ENCODE data around the gene SLC25A13.

SLC25A13 gene

GRCh38 chr7:96315125-96315512 is 6.8 kb downstream of the SLC25A13 start:
- no peaks in the 10 kb centered on the region for H3K9me3 ChIP-seq (ENCODE audit: control extremely low read depth in 1 of 5, control insufficient read depth in 4 of 5, insufficient read depth in 2 of 5, low read depth in 1 of 5, low read length in 4 of 5)
- no peak for DNase-seq
- no peaks in the 10 kb centered on the region for H3K27me3 ChIP-seq (replicated peaks in 2 of 5; ENCODE audit: control insufficient read depth in 4 of 5, insufficient read depth in 5 of 5, low read length in 4 of 5)
- peaks cover 0 to 16% (median 0%) of the 10 kb centered on the region in 4 experiments for H3K36me3 ChIP-seq (ENCODE audit: control insufficient read depth in 4 of 4, insufficient read depth in 4 of 4, low read length in 3 of 4)
- H3K4me3 ChIP-seq (ENCODE audit: control insufficient read depth in 1 of 7, extremely low read depth in 1 of 7, insufficient read depth in 4 of 7, low read depth in 2 of 7, low read length in 6 of 7), result no peak overlapping the region
- peaks cover 0 to 18% (median 13%) of the 10 kb centered on the region in 4 experiments for H3K4me1 ChIP-seq (ENCODE audit: control extremely low read depth in 1 of 4, control insufficient read depth in 4 of 4, insufficient read depth in 4 of 4, low read length in 3 of 4)
- H3K27ac ChIP-seq (ENCODE audit: insufficient read depth in 1 of 2, low read depth in 1 of 2, low read length in 2 of 2, poor library complexity in 1 of 2, severe bottlenecking in 2 of 2), result no peak overlapping the region
- ChIA-PET POLR2A (no interaction called here), CTCF (interaction anchor here (0.7 to 0.8 kb wide), 3 partner anchors 8 to 19 kb away, joined by 3 read pairs; no protein-coding TSS in a partner anchor)

GRCh38 chr7:96314402-96315124 is 7.3 kb downstream of the SLC25A13 start:
- Histone ChIP-seq H3K9me3 (ENCODE audit: control extremely low read depth in 1 of 5, control insufficient read depth in 4 of 5, insufficient read depth in 2 of 5, low read depth in 1 of 5, low read length in 4 of 5) (no peaks in the 10 kb centered on the region), H3K36me3 (ENCODE audit: control insufficient read depth in 4 of 4, insufficient read depth in 4 of 4, low read length in 3 of 4) (peaks cover 0 to 16% (median 0%) of the 10 kb centered on the region in 4 experiments), H3K4me1 (ENCODE audit: control extremely low read depth in 1 of 4, control insufficient read depth in 4 of 4, insufficient read depth in 4 of 4, low read length in 3 of 4) (peaks cover 0 to 17% (median 11%) of the 10 kb centered on the region in 4 experiments), H3K4me3 (ENCODE audit: control insufficient read depth in 1 of 7, extremely low read depth in 1 of 7, insufficient read depth in 4 of 7, low read depth in 2 of 7, low read length in 6 of 7) (no peak overlapping the region), H3K27me3 (replicated peaks in 2 of 5; ENCODE audit: control insufficient read depth in 4 of 5, insufficient read depth in 5 of 5, low read length in 4 of 5) (no peaks in the 10 kb centered on the region), H3K27ac (ENCODE audit: insufficient read depth in 1 of 2, low read depth in 1 of 2, low read length in 2 of 2, poor library complexity in 1 of 2, severe bottlenecking in 2 of 2) (no peak overlapping the region)
- DNase-seq, result no peak
- CTCF ChIA-PET, result interaction anchor here (0.8 kb wide), 2 partner anchors 8 to 19 kb away, joined by 3 read pairs; no protein-coding TSS in a partner anchor
- POLR2A ChIA-PET, result no interaction called here
- WGBS (ENCODE audit: insufficient coverage), result 96% methylated on average over 3 of the region's 4 CpGs

- no peak for DNase-seq
- 81% methylated on average over 2 of the region's 3 CpGs for WGBS (ENCODE audit: insufficient coverage)
- POLR2A ChIA-PET, result no interaction called here
- H3K4me1 ChIP-seq (ENCODE audit: control extremely low read depth in 1 of 4, control insufficient read depth in 4 of 4, insufficient read depth in 4 of 4, low read length in 3 of 4), result peaks cover 0 to 15% (median 10%) of the 10 kb centered on the region in 4 experiments
- CTCF ChIA-PET, result no interaction called here
- H3K27me3 ChIP-seq (replicated peaks in 2 of 5; ENCODE audit: control insufficient read depth in 4 of 5, insufficient read depth in 5 of 5, low read length in 4 of 5), result no peaks in the 10 kb centered on the region
- no peaks in the 10 kb centered on the region for H3K9me3 ChIP-seq (ENCODE audit: control extremely low read depth in 1 of 5, control insufficient read depth in 4 of 5, insufficient read depth in 2 of 5, low read depth in 1 of 5, low read length in 4 of 5)
- H3K27ac ChIP-seq (ENCODE audit: insufficient read depth in 1 of 2, low read depth in 1 of 2, low read length in 2 of 2, poor library complexity in 1 of 2, severe bottlenecking in 2 of 2), result no peak overlapping the region
- peaks cover 0 to 16% (median 0%) of the 10 kb centered on the region in 4 experiments for H3K36me3 ChIP-seq (ENCODE audit: control insufficient read depth in 4 of 4, insufficient read depth in 4 of 4, low read length in 3 of 4)
- no peak overlapping the region for H3K4me3 ChIP-seq (ENCODE audit: control insufficient read depth in 1 of 7, extremely low read depth in 1 of 7, insufficient read depth in 4 of 7, low read depth in 2 of 7, low read length in 6 of 7)
Observed at GRCh38 chr7:96313940-96314339, 8.0 kb downstream of the SLC25A13 start.

GRCh38 chr7:96312502-96312901 is 9.4 kb downstream of the SLC25A13 start:
- ChIA-PET POLR2A (no interaction called here), CTCF (interaction anchor here (1.5 kb wide), 1 partner anchor 8 kb away, joined by 3 read pairs; no protein-coding TSS in a partner anchor)
- Histone ChIP-seq H3K27me3 (replicated peaks in 2 of 5; ENCODE audit: control insufficient read depth in 4 of 5, insufficient read depth in 5 of 5, low read length in 4 of 5) (no peaks in the 10 kb centered on the region), H3K4me1 (ENCODE audit: control extremely low read depth in 1 of 4, control insufficient read depth in 4 of 4, insufficient read depth in 4 of 4, low read length in 3 of 4) (peaks cover 0 to 15% (median 10%) of the 10 kb centered on the region in 4 experiments), H3K36me3 (ENCODE audit: control insufficient read depth in 4 of 4, insufficient read depth in 4 of 4, low read length in 3 of 4) (peaks cover 0 to 16% (median 0%) of the 10 kb centered on the region in 4 experiments), H3K27ac (ENCODE audit: insufficient read depth in 1 of 2, low read depth in 1 of 2, low read length in 2 of 2, poor library complexity in 1 of 2, severe bottlenecking in 2 of 2) (no peak overlapping the region), H3K9me3 (ENCODE audit: control extremely low read depth in 1 of 5, control insufficient read depth in 4 of 5, insufficient read depth in 2 of 5, low read depth in 1 of 5, low read length in 4 of 5) (no peaks in the 10 kb centered on the region), H3K4me3 (ENCODE audit: control insufficient read depth in 1 of 7, extremely low read depth in 1 of 7, insufficient read depth in 4 of 7, low read depth in 2 of 7, low read length in 6 of 7) (no peak overlapping the region)
- DNase-seq, result no peak
- WGBS (ENCODE audit: insufficient coverage), result 100% methylated on average over 2 of the region's 4 CpGs

GRCh38 chr7:96311967-96312366 is 9.9 kb downstream of the SLC25A13 start:
- H3K27ac ChIP-seq (ENCODE audit: insufficient read depth in 1 of 2, low read depth in 1 of 2, low read length in 2 of 2, poor library complexity in 1 of 2, severe bottlenecking in 2 of 2), result no peak overlapping the region
- no peak overlapping the region for H3K4me3 ChIP-seq (ENCODE audit: control insufficient read depth in 1 of 7, extremely low read depth in 1 of 7, insufficient read depth in 4 of 7, low read depth in 2 of 7, low read length in 6 of 7)
- ChIA-PET POLR2A (no interaction called here), CTCF (interaction anchor here (1.5 kb wide), 1 partner anchor 9 kb away, joined by 3 read pairs; no protein-coding TSS in a partner anchor)
- no peaks in the 10 kb centered on the region for H3K9me3 ChIP-seq (ENCODE audit: control extremely low read depth in 1 of 5, control insufficient read depth in 4 of 5, insufficient read depth in 2 of 5, low read depth in 1 of 5, low read length in 4 of 5)
- 91% methylated on average over 1 of the region's 2 CpGs for WGBS (ENCODE audit: insufficient coverage)
- peaks cover 0 to 16% (median 0%) of the 10 kb centered on the region in 4 experiments for H3K36me3 ChIP-seq (ENCODE audit: control insufficient read depth in 4 of 4, insufficient read depth in 4 of 4, low read length in 3 of 4)
- DNase-seq, result peak in 2 of 3 donors; percentile 52 to 67
- peaks cover 0 to 16% (median 12%) of the 10 kb centered on the region in 4 experiments for H3K4me1 ChIP-seq (ENCODE audit: control extremely low read depth in 1 of 4, control insufficient read depth in 4 of 4, insufficient read depth in 4 of 4, low read length in 3 of 4)
- no peaks in the 10 kb centered on the region for H3K27me3 ChIP-seq (replicated peaks in 2 of 5; ENCODE audit: control insufficient read depth in 4 of 5, insufficient read depth in 5 of 5, low read length in 4 of 5)

- Histone ChIP-seq H3K36me3 (ENCODE audit: control insufficient read depth in 4 of 4, insufficient read depth in 4 of 4, low read length in 3 of 4) (peaks cover 0 to 15% (median 0%) of the 10 kb centered on the region in 4 experiments), H3K9me3 (ENCODE audit: control extremely low read depth in 1 of 5, control insufficient read depth in 4 of 5, insufficient read depth in 2 of 5, low read depth in 1 of 5, low read length in 4 of 5) (no peaks in the 10 kb centered on the region), H3K27ac (ENCODE audit: insufficient read depth in 1 of 2, low read depth in 1 of 2, low read length in 2 of 2, poor library complexity in 1 of 2, severe bottlenecking in 2 of 2) (no peak overlapping the region), H3K4me3 (ENCODE audit: control insufficient read depth in 1 of 7, extremely low read depth in 1 of 7, insufficient read depth in 4 of 7, low read depth in 2 of 7, low read length in 6 of 7) (no peak overlapping the region), H3K27me3 (replicated peaks in 2 of 5; ENCODE audit: control insufficient read depth in 4 of 5, insufficient read depth in 5 of 5, low read length in 4 of 5) (no peaks in the 10 kb centered on the region), H3K4me1 (ENCODE audit: control extremely low read depth in 1 of 4, control insufficient read depth in 4 of 4, insufficient read depth in 4 of 4, low read length in 3 of 4) (peaks cover 5 to 30% (median 22%) of the 10 kb centered on the region in 4 experiments)
- CTCF ChIA-PET, result interaction anchor here (1.1 kb wide), 1 partner anchor 10 kb away, joined by 3 read pairs; no protein-coding TSS in a partner anchor
- WGBS (ENCODE audit: insufficient coverage), result 100% methylated on average over 2 of the region's 3 CpGs
- no peak for DNase-seq
- POLR2A ChIA-PET, result no interaction called here
Observed at GRCh38 chr7:96310110-96310509, 11.8 kb downstream of the SLC25A13 start.

GRCh38 chr7:96308950-96309263 is 13.0 kb downstream of the SLC25A13 start:
- no peaks in the 10 kb centered on the region for H3K27me3 ChIP-seq (replicated peaks in 2 of 5; ENCODE audit: control insufficient read depth in 4 of 5, insufficient read depth in 5 of 5, low read length in 4 of 5)
- no peak for DNase-seq
- CTCF ChIA-PET, result no interaction called here
- H3K27ac ChIP-seq (ENCODE audit: insufficient read depth in 1 of 2, low read depth in 1 of 2, low read length in 2 of 2, poor library complexity in 1 of 2, severe bottlenecking in 2 of 2), result no peak overlapping the region
- H3K9me3 ChIP-seq (ENCODE audit: control extremely low read depth in 1 of 5, control insufficient read depth in 4 of 5, insufficient read depth in 2 of 5, low read depth in 1 of 5, low read length in 4 of 5), result no peaks in the 10 kb centered on the region
- peaks cover 0 to 11% (median 0%) of the 10 kb centered on the region in 4 experiments for H3K36me3 ChIP-seq (ENCODE audit: control insufficient read depth in 4 of 4, insufficient read depth in 4 of 4, low read length in 3 of 4)
- POLR2A ChIA-PET, result interaction anchor here (0.6 kb wide), 1 partner anchor 8 kb away, joined by 3 read pairs; no protein-coding TSS in a partner anchor
- peaks cover 5 to 30% (median 23%) of the 10 kb centered on the region in 4 experiments for H3K4me1 ChIP-seq (ENCODE audit: control extremely low read depth in 1 of 4, control insufficient read depth in 4 of 4, insufficient read depth in 4 of 4, low read length in 3 of 4)
- no peak overlapping the region for H3K4me3 ChIP-seq (ENCODE audit: control insufficient read depth in 1 of 7, extremely low read depth in 1 of 7, insufficient read depth in 4 of 7, low read depth in 2 of 7, low read length in 6 of 7)
